Panc1 (cell line): ENCODE data around the gene TRMT61A. TPM values are rescaled to one million over a fixed set of nuclear protein-coding genes. Genes with fewer than 3 reads are reported as not detected.

Source experiments
- ATAC-seq: fragments of 200-7000 bp; cut with Tn5 transposase; 2 replicates; pipeline ENCODE4 v1.9.1; 2020; ENCODE audit warnings: mild to moderate bottlenecking, moderate library complexity
- BruUV-seq: library from RNA; stranded (reverse); fragments of 400-500 nt; replicated peaks from 2 replicates; lab custom pipeline; 2021; lab: Mats Ljungman, UMichigan
- CTCF ChIA-PET: fragments of 300-600 bp; sonication (Branson Sonifier 250); formaldehyde crosslinking; loops from one replicate; lab custom pipeline; 2022; ENCODE audit warnings: antibody characterized with exemption; lab: Charles Lee
- POLR2A ChIA-PET: fragments of 300-600 bp; sonication (Branson Sonifier 250); formaldehyde crosslinking; loops from one replicate; lab custom pipeline; 2022; ENCODE audit warnings: antibody characterized with exemption; lab: Charles Lee
- DNase-seq: peaks from one replicate; pipeline ENCODE4 v3.0.0-alpha.2; 2010; ENCODE audit warnings: low read depth, low spot score
- H3K27ac ChIP-seq: 2 replicates; pipeline ENCODE4 v1.5.1; 2011; ENCODE audit warnings: mild to moderate bottlenecking, low read length, inconsistent platforms
- H3K27me3 ChIP-seq: fragments of 200-500 bp; sonication (Bioruptor generic); 2 replicates; pipeline ENCODE4 v1.6.0; 2014; ENCODE audit warnings: low read length, inconsistent platforms; ENCODE audit not compliant: control insufficient read depth, insufficient read depth
- H3K36me3 ChIP-seq: fragments of 200-500 bp; sonication (Bioruptor generic); 2 replicates; pipeline ENCODE4 v1.5.1; 2014; ENCODE audit warnings: inconsistent platforms, mild to moderate bottlenecking, low read length, moderate library complexity; ENCODE audit not compliant: control insufficient read depth, insufficient read depth
- H3K4me1 ChIP-seq: 2 replicates; pipeline ENCODE4 v1.5.1; 2011; ENCODE audit warnings: inconsistent platforms, mild to moderate bottlenecking, low read length, moderate library complexity; ENCODE audit not compliant: control insufficient read depth, insufficient read depth
- H3K4me3 ChIP-seq, 2 experiments: 2 replicates each; pipeline ENCODE4 v1.5.1; 2011 to 2012; ENCODE audit warnings: low read depth in 2 of 2, low read length in 2 of 2, mild to moderate bottlenecking in 2 of 2, inconsistent platforms in 1 of 2, moderate library complexity in 1 of 2
- H3K9me3 ChIP-seq: fragments of 200-500 bp; sonication (Bioruptor generic); 2 replicates; pipeline ENCODE4 v1.5.1; 2014; ENCODE audit warnings: low read depth, mild to moderate bottlenecking, inconsistent platforms, low read length, moderate library complexity; ENCODE audit not compliant: control insufficient read depth, insufficient read depth
- CTCF ChIP-seq: fragments of 450-650 bp; IDR thresholded peaks from 2 replicates; pipeline ENCODE4 v1.5.1; 2017; ENCODE audit warnings: mild to moderate bottlenecking
- POLR2AphosphoS5 ChIP-seq: IDR thresholded peaks from 2 replicates; pipeline ENCODE4 v1.6.1; 2012; ENCODE audit warnings: mild to moderate bottlenecking, low read depth, low read length, moderate library complexity
- REST ChIP-seq, 2 experiments: IDR thresholded peaks; 2 replicates each; pipeline ENCODE4 v1.6.1; 2011 to 2012; ENCODE audit warnings: low read depth in 2 of 2, control low read depth in 1 of 2, low read length in 1 of 2, mild to moderate bottlenecking in 1 of 2, moderate library complexity in 1 of 2; ENCODE audit not compliant: insufficient read depth in 1 of 2
- SIN3A ChIP-seq: IDR thresholded peaks from 2 replicates; pipeline ENCODE4 v1.6.1; 2012; ENCODE audit warnings: low read depth, mild to moderate bottlenecking, low read length, moderate library complexity, borderline replicate concordance; ENCODE audit not compliant: insufficient read depth
- TCF7L2 ChIP-seq: IDR thresholded peaks from 2 replicates; pipeline ENCODE4 v1.6.1; 2011; ENCODE audit warnings: mild to moderate bottlenecking, low read depth, low read length, inconsistent platforms
- in situ Hi-C: cut with HindIII; loops from 2 replicates; pipeline ENCODE4 v1.10.0; 2016; ENCODE audit warnings: low sequenced_read_pairs, low pct_unique_long_range_greater_than_20kb
- intact Hi-C: fragments of 100-400 bp; cut with micrococcal nuclease; formaldehyde crosslinking; loops from one replicate; pipeline ENCODE4 v1.10.0; 2022; ENCODE audit not compliant: unreplicated experiment
- total RNA-seq: library from RNA; stranded (reverse); gene quantifications from one replicate; pipeline ENCODE4 v1.2.1, GENCODE V29; 2021; ENCODE audit not compliant: unreplicated experiment

TRMT61A gene
- total RNA-seq, 1 experiment from 2014 or later: 22.9 TPM

GRCh38 chr14:103552011-103552845 lies 23.2 kb downstream of the TRMT61A start:
- CTCF ChIA-PET: interaction anchor here (0.7 to 1.1 kb wide), 2 partner anchors 34 to 260 kb away, joined by 3 to 4 read pairs; no protein-coding TSS in a partner anchor

GRCh38 chr14:103552846-103553210 lies 23.8 kb downstream of the TRMT61A start:
- no peaks in the 10 kb centered on the region for H3K27me3 ChIP-seq
- no peaks in the 10 kb centered on the region for H3K9me3 ChIP-seq
- intact Hi-C loops: no loop called here
- no TSS peak for BruUV-seq
- no peak for TF ChIP-seq POLR2AphosphoS5
- TF ChIP-seq CTCF: no peak
- TF ChIP-seq TCF7L2: no peak
- TF ChIP-seq SIN3A: no peak
- no peak for TF ChIP-seq REST (IDR thresholded peaks at IDR 0.05; ENCODE audit: insufficient read depth in 1 of 2, low read depth in 2 of 2, low read length in 1 of 2)
- H3K4me1 ChIP-seq: peaks cover 39% of the 10 kb centered on the region
- H3K36me3 ChIP-seq: no peaks in the 10 kb centered on the region
- POLR2A ChIA-PET: no interaction called here
- ATAC-seq: no peak
- CTCF ChIA-PET: no interaction called here
- H3K4me3 ChIP-seq: no peak overlapping the region
- in situ Hi-C loops: no loop called here
- H3K27ac ChIP-seq: peak overlapping the region; percentile 61
- DNase-seq: no peak

More at GRCh38 chr14:103552011-103552845, 23.2 kb downstream of the TRMT61A start:
- no peak overlapping the region for H3K4me3 ChIP-seq
- no peaks in the 10 kb centered on the region for H3K27me3 ChIP-seq
- BruUV-seq: no TSS peak
- no peak for TF ChIP-seq POLR2AphosphoS5
- no peak for TF ChIP-seq CTCF
- TF ChIP-seq SIN3A: no peak
- TF ChIP-seq REST (IDR thresholded peaks at IDR 0.05; ENCODE audit: insufficient read depth in 1 of 2, low read depth in 2 of 2, low read length in 1 of 2): no peak
- TF ChIP-seq TCF7L2: no peak
- POLR2A ChIA-PET: no interaction called here
- no peaks in the 10 kb centered on the region for H3K36me3 ChIP-seq
- H3K4me1 ChIP-seq: peaks cover 36% of the 10 kb centered on the region
- in situ Hi-C loops (no loop called here), intact Hi-C loops (no loop called here)
- H3K9me3 ChIP-seq: no peaks in the 10 kb centered on the region
- ATAC-seq (peak; percentile 44), DNase-seq (no peak)
- peak overlapping the region; percentile 61 for H3K27ac ChIP-seq
